Gastroesophageal sphincter (tissue), 3 donors: ENCODE results near the gene DSC3.
"Not testable (repeated sequence)": the region's sequence is repeated elsewhere in the genome, so short reads cannot be mapped to it uniquely, and the experiment has no call there.

Experiments
- POLR2A ChIP-seq, 2 donors: fragments of 450-650 bp; IDR thresholded peaks; one replicate each; pipeline ENCODE4 v1.6.1; 2017; ENCODE audit warnings: antibody characterized with exemption in 2 of 2, mild to moderate bottlenecking in 2 of 2, moderate library complexity in 1 of 2
- TF ChIP-seq, protein P1 (sequence below), 4 experiments: fragments of 200-600 bp in 2 of 4; fragments of 450-650 bp in 2 of 4; sonication (generic) in 1 of 4; IDR thresholded peaks; one replicate each; pipeline ENCODE4 v1.5.1; 2017 to 2019; ENCODE audit warnings: antibody characterized with exemption in 4 of 4, mild to moderate bottlenecking in 2 of 4, moderate library complexity in 2 of 4

DNA sequence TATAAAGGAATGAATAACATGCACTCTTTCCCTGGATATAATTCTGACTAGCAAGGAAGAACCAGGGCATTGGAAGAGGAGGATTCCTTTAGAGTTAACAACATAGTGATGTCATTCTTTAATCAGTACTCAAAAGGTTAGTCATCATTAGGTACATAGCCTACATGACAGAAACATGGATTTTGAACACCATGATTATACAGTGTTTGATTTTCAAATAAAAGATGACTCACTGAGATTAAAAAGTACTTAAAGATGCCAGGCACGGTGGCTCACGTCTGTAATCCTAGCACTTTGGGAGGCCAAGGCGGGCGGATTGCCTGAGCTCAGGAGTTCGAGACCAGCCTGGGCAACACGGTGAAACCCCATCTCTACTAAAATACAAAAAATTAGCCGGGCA lies 31.1 kb downstream of the DSC3 start:
- TF ChIP-seq, protein P1, sequence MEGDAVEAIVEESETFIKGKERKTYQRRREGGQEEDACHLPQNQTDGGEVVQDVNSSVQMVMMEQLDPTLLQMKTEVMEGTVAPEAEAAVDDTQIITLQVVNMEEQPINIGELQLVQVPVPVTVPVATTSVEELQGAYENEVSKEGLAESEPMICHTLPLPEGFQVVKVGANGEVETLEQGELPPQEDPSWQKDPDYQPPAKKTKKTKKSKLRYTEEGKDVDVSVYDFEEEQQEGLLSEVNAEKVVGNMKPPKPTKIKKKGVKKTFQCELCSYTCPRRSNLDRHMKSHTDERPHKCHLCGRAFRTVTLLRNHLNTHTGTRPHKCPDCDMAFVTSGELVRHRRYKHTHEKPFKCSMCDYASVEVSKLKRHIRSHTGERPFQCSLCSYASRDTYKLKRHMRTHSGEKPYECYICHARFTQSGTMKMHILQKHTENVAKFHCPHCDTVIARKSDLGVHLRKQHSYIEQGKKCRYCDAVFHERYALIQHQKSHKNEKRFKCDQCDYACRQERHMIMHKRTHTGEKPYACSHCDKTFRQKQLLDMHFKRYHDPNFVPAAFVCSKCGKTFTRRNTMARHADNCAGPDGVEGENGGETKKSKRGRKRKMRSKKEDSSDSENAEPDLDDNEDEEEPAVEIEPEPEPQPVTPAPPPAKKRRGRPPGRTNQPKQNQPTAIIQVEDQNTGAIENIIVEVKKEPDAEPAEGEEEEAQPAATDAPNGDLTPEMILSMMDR (IDR thresholded peaks at IDR 0.05) = not testable (repeated sequence)
- TF ChIP-seq POLR2A (IDR thresholded peaks at IDR 0.05) = not testable (repeated sequence)
